Effector CD4-positive, alpha-beta T cell (primary cell): Measurements from ENCODE around the gene HOXD3.

Experiments used
- DNase-seq: peaks from one replicate; pipeline ENCODE4 v3.0.0-alpha.2; 2020

Gene HOXD3

GRCh38 chr2:176133389-176133788, 23.7 kb upstream of the HOXD3 start:
- no peak for DNase-seq

- no peak for DNase-seq
Observed at GRCh38 chr2:176134035-176134434, 23.1 kb upstream of the HOXD3 start.

GRCh38 chr2:176135035-176135440, 22.1 kb upstream of the HOXD3 start:
- DNase-seq, result no peak

GRCh38 chr2:176136374-176137251, 20.5 kb upstream of the HOXD3 start:
- DNase-seq, result no peak

GRCh38 chr2:176137252-176137580, 19.9 kb upstream of the HOXD3 start:
- DNase-seq, result no peak

GRCh38 chr2:176137906-176138305, 19.2 kb upstream of the HOXD3 start:
- no peak for DNase-seq

GRCh38 chr2:176138526-176138922, 18.6 kb upstream of the HOXD3 start:
- no peak for DNase-seq

GRCh38 chr2:176138923-176139660, 18.0 kb upstream of the HOXD3 start:
- no peak for DNase-seq

GRCh38 chr2:176139661-176140512, 17.2 kb upstream of the HOXD3 start:
- DNase-seq, result no peak

GRCh38 chr2:176140513-176141317, 16.4 kb upstream of the HOXD3 start:
- peak; percentile 30 for DNase-seq

- DNase-seq, result no peak
Observed at GRCh38 chr2:176142281-176142680, 14.8 kb upstream of the HOXD3 start.

- no peak for DNase-seq
Observed at GRCh38 chr2:176145085-176145969, 11.8 kb upstream of the HOXD3 start.

GRCh38 chr2:176146101-176146500, 11.0 kb upstream of the HOXD3 start:
- no peak for DNase-seq

- DNase-seq, result no peak
Observed at GRCh38 chr2:176146645-176147044, 10.5 kb upstream of the HOXD3 start.

GRCh38 chr2:176147210-176147799, 9.8 kb upstream of the HOXD3 start:
- no peak for DNase-seq

- DNase-seq, result no peak
Observed at GRCh38 chr2:176147800-176148496, 9.2 kb upstream of the HOXD3 start.

GRCh38 chr2:176148751-176149421, 8.2 kb upstream of the HOXD3 start:
- DNase-seq, result no peak

GRCh38 chr2:176149481-176149938, 7.6 kb upstream of the HOXD3 start:
- DNase-seq, result no peak

GRCh38 chr2:176149939-176150583, 7.0 kb upstream of the HOXD3 start:
- no peak for DNase-seq
